ENCODE measurements around the gene TAPBP.

DNA sequence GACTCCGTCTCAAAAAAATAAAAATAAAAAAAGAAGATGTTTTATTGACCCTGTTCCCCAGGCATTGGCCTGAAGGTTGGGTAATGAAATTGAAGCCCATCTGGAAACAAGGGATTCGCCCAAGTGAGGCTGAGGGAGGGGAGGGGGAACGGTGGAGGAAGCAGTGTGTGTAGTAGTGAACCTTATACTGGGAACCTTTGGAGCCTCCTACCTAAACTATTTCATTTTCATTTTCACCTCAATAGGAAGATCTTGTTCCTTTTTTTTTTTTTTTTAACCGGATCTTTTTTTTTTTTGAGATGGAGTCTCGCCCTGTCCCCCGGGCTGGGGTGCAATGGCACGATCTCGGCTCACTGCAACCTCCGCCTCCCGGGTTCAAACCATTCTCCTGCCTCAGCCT, 16.9 kb upstream of the TAPBP start:
- TF ChIP-seq, protein P1, sequence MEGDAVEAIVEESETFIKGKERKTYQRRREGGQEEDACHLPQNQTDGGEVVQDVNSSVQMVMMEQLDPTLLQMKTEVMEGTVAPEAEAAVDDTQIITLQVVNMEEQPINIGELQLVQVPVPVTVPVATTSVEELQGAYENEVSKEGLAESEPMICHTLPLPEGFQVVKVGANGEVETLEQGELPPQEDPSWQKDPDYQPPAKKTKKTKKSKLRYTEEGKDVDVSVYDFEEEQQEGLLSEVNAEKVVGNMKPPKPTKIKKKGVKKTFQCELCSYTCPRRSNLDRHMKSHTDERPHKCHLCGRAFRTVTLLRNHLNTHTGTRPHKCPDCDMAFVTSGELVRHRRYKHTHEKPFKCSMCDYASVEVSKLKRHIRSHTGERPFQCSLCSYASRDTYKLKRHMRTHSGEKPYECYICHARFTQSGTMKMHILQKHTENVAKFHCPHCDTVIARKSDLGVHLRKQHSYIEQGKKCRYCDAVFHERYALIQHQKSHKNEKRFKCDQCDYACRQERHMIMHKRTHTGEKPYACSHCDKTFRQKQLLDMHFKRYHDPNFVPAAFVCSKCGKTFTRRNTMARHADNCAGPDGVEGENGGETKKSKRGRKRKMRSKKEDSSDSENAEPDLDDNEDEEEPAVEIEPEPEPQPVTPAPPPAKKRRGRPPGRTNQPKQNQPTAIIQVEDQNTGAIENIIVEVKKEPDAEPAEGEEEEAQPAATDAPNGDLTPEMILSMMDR (IDR thresholded peaks at IDR 0.05): no peak
- TF ChIP-seq POLR2AphosphoS5 (IDR thresholded peaks at IDR 0.05) (no peak), POLR2A (IDR thresholded peaks at IDR 0.05) (no peak), EP300 (IDR thresholded peaks at IDR 0.05) (no peak)

All from sigmoid colon (tissue), 4 donors.